Measurements from ENCODE around the gene RPS14. TPM values are rescaled to one million over a fixed set of nuclear protein-coding genes. Genes with fewer than 3 reads are reported as not detected.

RPS14 gene
- total and polyA plus RNA-seq, 2 of the 8 experiments (the other 6 are each of a cell fraction or from before 2014, with no cell fraction given) = 2,548 to 6,423 TPM

- no peak for TF ChIP-seq CHD7 (IDR thresholded peaks at IDR 0.05; ENCODE audit: insufficient replicate concordance, low read length)
- no peak for TF ChIP-seq MAFK (IDR thresholded peaks at IDR 0.05; ENCODE audit: low read depth, low read length)
These were observed 2.1 kb upstream of the RPS14 start (continued) for GRCh38 chr5:150451594-150451993.
